HG03571 (cell line): ENCODE results near the gene TAS2R8.
"Not testable (repeated sequence)": the region's sequence is repeated elsewhere in the genome, so short reads cannot be mapped to it uniquely, and the experiment has no call there.

Source experiments
- ATAC-seq: cut with Tn5 transposase; IDR thresholded peaks from one replicate; pipeline ENCODE4 v1.9.1; 2021; ENCODE audit not compliant: unreplicated experiment

The TAS2R8 gene, protein sequence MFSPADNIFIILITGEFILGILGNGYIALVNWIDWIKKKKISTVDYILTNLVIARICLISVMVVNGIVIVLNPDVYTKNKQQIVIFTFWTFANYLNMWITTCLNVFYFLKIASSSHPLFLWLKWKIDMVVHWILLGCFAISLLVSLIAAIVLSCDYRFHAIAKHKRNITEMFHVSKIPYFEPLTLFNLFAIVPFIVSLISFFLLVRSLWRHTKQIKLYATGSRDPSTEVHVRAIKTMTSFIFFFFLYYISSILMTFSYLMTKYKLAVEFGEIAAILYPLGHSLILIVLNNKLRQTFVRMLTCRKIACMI

DNA sequence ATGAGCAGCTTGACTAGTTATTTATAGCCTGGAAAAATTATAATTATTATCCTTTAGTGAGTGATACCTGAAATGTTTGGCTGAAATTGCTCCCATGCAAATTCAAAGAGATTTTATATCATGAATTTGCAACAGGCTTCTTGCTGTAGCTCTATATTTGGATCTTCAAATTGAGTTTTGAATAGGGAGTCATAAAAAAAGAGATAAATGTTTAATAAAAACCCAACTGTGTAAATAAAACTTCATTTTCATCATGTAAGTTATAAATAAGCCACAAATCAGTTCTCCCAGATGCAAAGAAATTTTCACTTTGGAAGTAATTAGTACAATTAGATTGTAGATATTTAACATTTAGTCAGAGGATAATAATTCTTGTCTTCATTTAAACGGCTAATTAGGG lies at the start of gene TAS2R8:
Gene TAS2R8, minus strand, starts transcription at position 101 of the 400 bp plus-strand sequence. CDS start 306 bp downstream, outside the sequence.
- ATAC-seq, result no peak

- ATAC-seq, result no peak
Observed at GRCh38 chr12:10855807-10856206, 48.7 kb upstream of the TAS2R8 start.

DNA sequence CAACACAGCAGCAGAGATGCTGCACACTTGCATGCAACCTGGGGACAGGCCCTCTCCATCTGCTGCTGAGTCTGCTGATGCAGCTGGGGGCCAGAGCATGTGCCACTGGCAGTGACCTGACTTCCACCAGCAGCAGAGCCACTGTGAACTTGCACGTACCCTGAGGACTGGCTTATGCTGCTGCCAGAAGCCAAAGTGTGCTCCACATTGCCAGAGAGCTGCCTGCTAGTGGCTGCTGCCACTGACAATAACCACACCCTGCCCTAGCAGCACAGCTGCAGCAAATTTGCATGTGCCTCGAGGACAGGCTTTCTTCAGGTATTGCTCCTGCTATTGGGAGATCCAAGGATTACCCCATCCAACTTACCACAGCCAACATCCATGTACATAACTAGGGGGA lies 46.7 kb upstream of the TAS2R8 start:
- no peak for ATAC-seq

- ATAC-seq, result no peak
Observed at GRCh38 chr12:10851243-10851858, 44.3 kb upstream of the TAS2R8 start.

DNA sequence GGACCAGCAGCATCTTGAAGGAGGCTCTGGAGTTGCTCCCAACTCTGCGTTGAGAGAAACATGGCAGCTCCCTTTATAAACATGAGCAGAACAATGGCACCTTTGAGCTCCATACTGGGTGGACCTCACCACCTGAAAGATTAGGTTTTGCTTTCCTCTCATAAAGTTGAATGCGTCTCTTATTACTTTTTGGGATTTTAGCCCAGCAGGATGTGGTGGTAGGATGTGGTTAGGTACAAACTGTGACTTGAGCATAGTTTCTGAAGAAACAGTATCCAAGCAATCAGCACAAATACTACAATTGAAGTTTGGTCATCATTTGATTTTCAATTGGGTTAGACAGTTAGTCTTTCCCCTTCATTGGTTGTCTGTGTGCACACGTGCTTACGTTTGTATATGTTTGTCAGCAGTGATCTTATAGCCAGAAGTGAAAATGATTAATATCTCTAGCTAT lies 42.4 kb upstream of the TAS2R8 start, which contains the start of gene PRR4:
Gene PRR4, minus strand, starts transcription at position 51 of the 454 bp plus-strand sequence. Its CDS starts 38 bp downstream, at position 13.
- no peak for ATAC-seq

- ATAC-seq, result no peak
Observed at GRCh38 chr12:10847744-10848143, 40.7 kb upstream of the TAS2R8 start.

- no peak for ATAC-seq
Observed at GRCh38 chr12:10842862-10843261, 35.8 kb upstream of the TAS2R8 start.

DNA sequence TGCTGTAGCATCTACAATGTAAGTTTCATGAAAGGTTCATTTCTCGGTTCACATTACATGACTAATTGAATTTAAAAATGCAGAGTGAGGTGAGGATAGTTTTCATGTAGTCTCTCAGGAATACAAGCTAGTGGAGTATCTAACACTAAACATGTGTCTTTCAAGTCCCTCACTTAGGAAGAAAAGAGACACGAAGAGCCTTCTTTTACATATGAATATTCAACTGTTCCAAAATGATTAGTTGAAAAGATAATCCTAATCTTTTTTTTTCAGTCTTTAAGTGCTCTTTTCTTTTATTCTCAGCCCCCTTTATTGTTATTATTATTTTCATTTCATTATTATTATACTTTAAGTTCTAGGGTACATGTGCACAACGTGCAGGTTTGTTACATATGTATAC lies 31.4 kb upstream of the TAS2R8 start:
- ATAC-seq, result no peak

DNA sequence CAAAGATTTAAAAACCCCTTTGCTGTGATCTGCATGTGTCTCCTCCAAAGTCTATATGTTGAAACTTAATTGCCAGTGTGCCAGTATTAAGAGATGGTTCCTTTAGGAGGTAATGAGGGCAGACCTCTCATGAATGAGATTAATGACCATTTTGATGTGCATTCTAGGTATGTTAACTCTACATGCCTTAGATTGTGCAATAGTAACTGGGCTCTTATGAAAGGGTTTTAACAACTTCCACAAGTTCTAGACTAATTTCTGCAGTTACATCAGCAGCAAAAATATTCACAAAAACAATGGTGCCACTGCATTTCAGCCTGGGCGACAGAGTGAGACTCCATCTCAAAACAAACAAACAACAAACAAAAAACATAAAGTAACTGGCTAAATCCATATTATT lies 22.9 kb upstream of the TAS2R8 start:
- ATAC-seq, result no peak

DNA sequence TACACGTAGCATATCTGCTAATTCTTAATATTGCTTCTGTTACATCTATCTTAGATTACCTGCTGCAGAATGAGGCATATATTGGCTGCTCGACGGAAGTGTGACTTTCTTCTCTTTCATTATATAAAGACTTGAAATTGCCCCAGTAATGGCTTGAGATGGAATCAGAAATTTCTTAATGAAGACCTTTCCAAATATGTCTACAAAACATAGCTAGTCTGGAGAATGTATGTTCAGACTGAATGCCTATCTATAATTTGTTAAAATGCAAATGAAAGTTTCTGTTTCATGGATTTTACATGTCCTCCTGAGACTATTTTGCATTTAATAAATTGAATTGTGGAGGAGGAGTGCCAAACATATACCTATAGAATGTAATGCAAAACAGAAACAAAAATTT lies 19.2 kb upstream of the TAS2R8 start, which contains the start of gene TAS2R10:
Gene TAS2R10, minus strand, starts transcription at position 101 of the 400 bp plus-strand sequence. Its CDS starts 89 bp downstream, at position 12.
- ATAC-seq, result no peak

DNA sequence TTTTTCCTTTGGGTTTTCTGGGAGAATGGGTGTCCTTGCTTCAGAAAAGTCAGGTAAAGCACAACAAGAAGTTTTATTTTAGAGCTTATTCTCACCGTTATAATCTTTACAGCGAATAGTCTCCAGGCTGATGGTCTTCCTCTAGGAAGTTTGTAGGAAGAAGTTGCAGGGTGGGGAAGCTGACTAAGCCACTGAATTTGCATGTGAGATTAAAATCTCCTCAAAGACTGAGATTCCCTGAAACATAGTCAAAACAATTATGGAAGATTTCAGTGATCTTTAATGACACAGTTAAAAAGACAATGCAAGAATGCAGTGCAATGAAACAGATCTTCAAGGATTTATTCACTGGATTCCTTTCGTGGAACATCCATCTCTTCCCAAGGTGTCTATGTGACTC lies 17.9 kb upstream of the TAS2R8 start:
- ATAC-seq, result no peak

DNA sequence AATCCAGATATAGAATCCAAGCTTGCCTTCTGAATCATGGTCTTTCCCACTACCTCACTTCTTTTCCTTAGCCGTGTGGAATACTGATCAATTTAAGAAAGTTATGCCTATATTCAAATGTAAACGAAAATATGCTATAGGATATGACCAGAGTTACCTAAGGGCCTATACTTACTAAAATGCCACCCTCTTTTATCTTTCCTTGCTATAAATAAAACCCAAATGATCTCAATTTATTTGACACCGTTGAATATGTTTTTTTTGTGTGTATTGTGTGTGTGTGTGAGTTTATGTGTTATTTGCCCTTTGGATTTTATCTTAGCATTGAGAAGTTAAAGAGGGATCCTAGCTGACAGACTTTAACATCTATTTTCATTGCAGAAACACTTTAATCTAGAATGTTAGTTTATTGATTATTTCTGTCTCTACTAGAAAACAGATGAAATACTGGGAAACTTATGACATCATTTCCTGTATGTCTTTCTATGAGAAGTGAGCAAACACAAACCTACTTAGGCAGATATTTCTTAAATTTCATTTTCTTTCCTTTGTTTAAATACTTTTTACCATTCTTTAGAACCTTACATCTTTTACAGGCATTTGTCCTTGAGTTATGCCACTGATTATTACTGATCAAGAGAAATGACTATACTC lies 4.9 kb upstream of the TAS2R8 start:
- ATAC-seq, result no peak

GRCh38 chr12:10810068-10810467 lies 3.0 kb upstream of the TAS2R8 start, which contains the start of gene TAS2R9:
TAS2R9 (minus strand) TSS chr12:10810168; CDS start chr12:10810075, 93 bp downstream.
- no peak for ATAC-seq

- ATAC-seq, result no peak
Observed at GRCh38 chr12:10802587-10802986, 4.5 kb downstream of the TAS2R8 start, which contains the start of gene TAS2R7. TAS2R7 (minus strand) TSS chr12:10802627; CDS start chr12:10802570, 57 bp downstream.

DNA sequence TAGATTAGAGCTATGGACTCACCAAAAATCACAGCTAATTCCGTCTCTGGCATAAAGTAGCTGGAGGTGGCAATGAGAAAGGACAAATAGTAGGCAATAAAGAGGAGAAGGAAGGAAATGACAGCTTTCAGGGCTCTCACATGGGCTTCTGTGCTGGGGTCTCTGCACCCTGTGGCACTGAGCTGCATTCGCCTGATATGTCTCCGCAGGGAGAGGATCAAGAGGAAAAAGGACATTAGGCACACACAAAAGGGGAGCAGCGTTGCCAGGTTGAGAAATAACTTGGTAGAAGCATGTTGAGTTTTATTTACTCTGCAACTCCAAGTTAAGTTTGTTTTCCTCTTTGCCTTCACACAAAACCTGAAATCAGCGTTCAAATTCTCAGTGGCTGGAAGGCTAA lies 5.3 kb downstream of the TAS2R8 start:
- ATAC-seq, result no peak

GRCh38 chr12:10794222-10794621 lies 12.9 kb downstream of the TAS2R8 start:
- ATAC-seq, result no peak

GRCh38 chr12:10791769-10792168 lies 15.3 kb downstream of the TAS2R8 start:
- ATAC-seq, result not testable (repeated sequence)

DNA sequence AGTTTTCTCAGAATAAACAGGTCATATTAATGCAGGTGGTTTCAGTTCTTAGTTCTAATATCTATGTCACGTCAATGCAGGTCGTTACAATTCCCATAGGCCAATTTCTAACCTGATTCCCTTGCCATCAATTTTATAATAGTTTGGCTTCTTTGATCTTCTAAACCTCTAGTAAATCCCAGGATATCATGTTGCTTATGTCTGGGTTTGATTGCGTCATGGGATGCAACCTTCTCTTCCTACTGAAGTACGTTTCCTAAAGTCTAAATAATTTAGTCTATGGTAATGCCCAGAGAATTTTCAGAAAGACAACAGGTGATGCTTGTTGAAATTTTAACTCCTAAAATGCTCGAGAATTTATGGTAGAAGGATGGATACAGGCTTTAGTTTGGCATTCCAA lies 23.8 kb downstream of the TAS2R8 start:
- ATAC-seq, result no peak

DNA sequence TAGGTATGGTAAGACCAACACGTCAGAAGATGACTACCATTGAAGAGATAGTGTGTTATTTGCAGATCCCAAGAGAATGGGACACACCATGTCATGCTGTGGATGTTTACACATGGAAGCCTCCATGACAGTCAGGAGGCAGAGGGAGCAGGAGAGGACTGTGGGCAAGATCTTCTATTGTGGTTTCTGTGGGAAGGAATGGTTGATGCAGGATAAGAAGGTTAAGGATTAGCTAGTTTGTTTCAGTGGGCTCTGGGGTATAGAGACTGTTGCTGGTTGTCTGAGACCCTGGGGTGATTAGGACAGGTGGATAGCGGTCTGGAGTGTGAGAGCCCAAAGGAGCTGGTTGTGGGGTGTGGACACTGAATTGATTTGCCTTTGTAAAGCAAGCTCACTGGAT lies 28.0 kb downstream of the TAS2R8 start:
- no peak for ATAC-seq

- ATAC-seq, result no peak
Observed at GRCh38 chr12:10771132-10771733, 35.9 kb downstream of the TAS2R8 start.

GRCh38 chr12:10759657-10760056 lies 47.4 kb downstream of the TAS2R8 start:
- ATAC-seq, result no peak
